Measurements from ENCODE around the gene CTDSPL. TPM values are rescaled to one million over a fixed set of nuclear protein-coding genes. Genes with fewer than 3 reads are reported as not detected.

The CTDSPL gene
- total RNA-seq, 1 experiment from 2014 or later: 14.0 TPM

GRCh38 chr3:37872413-37873160 is 10.9 kb downstream of the CTDSPL start:
- ChIA-PET POLR2A (ENCODE audit: low non-redundant PET) (no interaction called here), CTCF (no interaction called here)
- no peaks in the 10 kb centered on the region for H3K36me3 ChIP-seq (ENCODE audit: insufficient read depth, low read length, poor library complexity, severe bottlenecking)
- no TSS peak for BruUV-seq (replicated peaks)
- DNase-seq (ENCODE audit: low spot score): no peak
- no peak for TF ChIP-seq CTCF (conservative IDR thresholded peaks at IDR 0.05; ENCODE audit: low read depth, low read length)
- H3K4me3 ChIP-seq (ENCODE audit: low read depth, low read length, poor library complexity, severe bottlenecking): no peak overlapping the region
- H3K27ac ChIP-seq (ENCODE audit: low read depth, low read length, poor library complexity, severe bottlenecking): no peak overlapping the region
- no peaks in the 10 kb centered on the region for H3K27me3 ChIP-seq (replicated peaks; ENCODE audit: insufficient read depth, low read depth, low read length, poor library complexity)
- no peaks in the 10 kb centered on the region for H3K9me3 ChIP-seq (ENCODE audit: low read depth, low read length, poor library complexity, severe bottlenecking)
- intact Hi-C loops (cut with micrococcal nuclease; ENCODE audit: unreplicated experiment): no loop called here
- H3K4me1 ChIP-seq (ENCODE audit: insufficient read depth, low read length, poor library complexity, severe bottlenecking): no peaks in the 10 kb centered on the region

GRCh38 chr3:37876279-37876678 is 14.6 kb downstream of the CTDSPL start:
- no peak overlapping the region for H3K4me3 ChIP-seq (ENCODE audit: low read depth, low read length, poor library complexity, severe bottlenecking)
- TF ChIP-seq EZH2 (IDR thresholded peaks at IDR 0.05; ENCODE audit: borderline replicate concordance, low read depth, low read length, poor library complexity, severe bottlenecking) (no peak), CTCF (conservative IDR thresholded peaks at IDR 0.05; ENCODE audit: low read depth, low read length) (no peak)
- intact Hi-C loops (cut with micrococcal nuclease; ENCODE audit: unreplicated experiment): no loop called here
- H3K36me3 ChIP-seq (ENCODE audit: insufficient read depth, low read length, poor library complexity, severe bottlenecking): no peaks in the 10 kb centered on the region
- CTCF ChIA-PET: no interaction called here
- POLR2A ChIA-PET (ENCODE audit: low non-redundant PET): no interaction called here
- H3K27ac ChIP-seq (ENCODE audit: low read depth, low read length, poor library complexity, severe bottlenecking): no peak overlapping the region
- BruUV-seq (replicated peaks): no TSS peak
- DNase-seq (ENCODE audit: low spot score): no peak
- no peaks in the 10 kb centered on the region for H3K9me3 ChIP-seq (ENCODE audit: low read depth, low read length, poor library complexity, severe bottlenecking)
- H3K4me1 ChIP-seq (ENCODE audit: insufficient read depth, low read length, poor library complexity, severe bottlenecking): no peaks in the 10 kb centered on the region
- H3K27me3 ChIP-seq (replicated peaks; ENCODE audit: insufficient read depth, low read depth, low read length, poor library complexity): no peaks in the 10 kb centered on the region

- no peaks in the 10 kb centered on the region for H3K27me3 ChIP-seq (replicated peaks; ENCODE audit: insufficient read depth, low read depth, low read length, poor library complexity)
- no peak for TF ChIP-seq EZH2 (IDR thresholded peaks at IDR 0.05; ENCODE audit: borderline replicate concordance, low read depth, low read length, poor library complexity, severe bottlenecking)
- TF ChIP-seq CTCF (conservative IDR thresholded peaks at IDR 0.05; ENCODE audit: low read depth, low read length): no peak
- H3K4me3 ChIP-seq (ENCODE audit: low read depth, low read length, poor library complexity, severe bottlenecking): no peak overlapping the region
- no TSS peak for BruUV-seq (replicated peaks)
- CTCF ChIA-PET: no interaction called here
- no peaks in the 10 kb centered on the region for H3K36me3 ChIP-seq (ENCODE audit: insufficient read depth, low read length, poor library complexity, severe bottlenecking)
- POLR2A ChIA-PET (ENCODE audit: low non-redundant PET): no interaction called here
- no peaks in the 10 kb centered on the region for H3K9me3 ChIP-seq (ENCODE audit: low read depth, low read length, poor library complexity, severe bottlenecking)
- no peak for DNase-seq (ENCODE audit: low spot score)
- no peaks in the 10 kb centered on the region for H3K4me1 ChIP-seq (ENCODE audit: insufficient read depth, low read length, poor library complexity, severe bottlenecking)
- intact Hi-C loops (cut with micrococcal nuclease; ENCODE audit: unreplicated experiment): no loop called here
- H3K27ac ChIP-seq (ENCODE audit: low read depth, low read length, poor library complexity, severe bottlenecking): no peak overlapping the region
Measured at GRCh38 chr3:37882711-37883110, 21.0 kb downstream of the CTDSPL start.

All from A673 (cell line).